Measurements from ENCODE around the gene TOMM34. TPM values are rescaled to one million over a fixed set of nuclear protein-coding genes. Genes with fewer than 3 reads are reported as not detected.

Gene TOMM34
- total RNA-seq, 2 experiments from 2014 or later, result 38.6 to 48.2 TPM

- H3K36me3 ChIP-seq (ENCODE audit: insufficient read depth, low read length), result peaks cover 13% of the 10 kb centered on the region
- no peak for TF ChIP-seq CTCF (conservative IDR thresholded peaks at IDR 0.05; ENCODE audit: low read length)
- no peak for TF ChIP-seq EZH2phosphoT487 (IDR thresholded peaks at IDR 0.05; ENCODE audit: borderline replicate concordance, low read depth, low read length)
- H3K4me1 ChIP-seq (ENCODE audit: insufficient read depth, low read length, poor library complexity, severe bottlenecking), result peaks cover 59% of the 10 kb centered on the region
- no peak overlapping the region for H3K27ac ChIP-seq (ENCODE audit: low read depth, low read length, poor library complexity, severe bottlenecking)
- H3K9me3 ChIP-seq (ENCODE audit: low read length), result no peaks in the 10 kb centered on the region
- H3K79me2 ChIP-seq (ENCODE audit: insufficient read depth, low read depth, low read length), result peaks cover 36% of the 10 kb centered on the region
- H4K20me1 ChIP-seq (ENCODE audit: insufficient read depth, low read length), result peaks cover 5% of the 10 kb centered on the region; the same call in 1 of the 2 replicates
- intact Hi-C loops (cut with micrococcal nuclease; ENCODE audit: unreplicated experiment), result loop anchor here (10.0 kb wide), 1 partner anchor 378 kb away; the partner anchor contains the start of gene PKIG
- no peak overlapping the region for H3K4me3 ChIP-seq (ENCODE audit: low read depth, low read length, poor library complexity, severe bottlenecking)
- ChIA-PET CTCF (ENCODE audit: unreplicated experiment) (no interaction called here), POLR2A (interaction anchor here (0.6 to 1.4 kb wide), 5 partner anchors 12 to 80 kb away, joined by 3 to 4 read pairs (median 3); no protein-coding TSS in a partner anchor)
- no peak overlapping the region for H3K4me2 ChIP-seq (ENCODE audit: low read length)
- no TSS peak for BruUV-seq (replicated peaks)
- no peak for DNase-seq (ENCODE audit: low spot score)
- H2AFZ ChIP-seq (ENCODE audit: low read length), result no peak overlapping the region
- no peaks in the 10 kb centered on the region for H3K9me2 ChIP-seq (ENCODE audit: insufficient read depth, low read length)
These were observed 2.3 kb upstream of the TOMM34 start for GRCh38 chr20:44962483-44962882.

GRCh38 chr20:44961870-44962267 lies 1.7 kb upstream of the TOMM34 start:
- ChIA-PET POLR2A (interaction anchor here (0.6 to 2.4 kb wide), 3 partner anchors 9 to 66 kb away, joined by 3 to 7 read pairs (median 4); no protein-coding TSS in a partner anchor), CTCF (ENCODE audit: unreplicated experiment) (no interaction called here)
- Histone ChIP-seq H3K79me2 (ENCODE audit: insufficient read depth, low read depth, low read length) (peaks cover 36% of the 10 kb centered on the region), H4K20me1 (ENCODE audit: insufficient read depth, low read length) (peaks cover 5% of the 10 kb centered on the region; the same call in 1 of the 2 replicates), H2AFZ (ENCODE audit: low read length) (no peak overlapping the region), H3K27ac (ENCODE audit: low read depth, low read length, poor library complexity, severe bottlenecking) (no peak overlapping the region), H3K4me3 (ENCODE audit: low read depth, low read length, poor library complexity, severe bottlenecking) (no peak overlapping the region), H3K4me1 (ENCODE audit: insufficient read depth, low read length, poor library complexity, severe bottlenecking) (peaks cover 59% of the 10 kb centered on the region), H3K36me3 (ENCODE audit: insufficient read depth, low read length) (peaks cover 19% of the 10 kb centered on the region), H3K9me2 (ENCODE audit: insufficient read depth, low read length) (no peaks in the 10 kb centered on the region), H3K9me3 (ENCODE audit: low read length) (no peaks in the 10 kb centered on the region), H3K4me2 (ENCODE audit: low read length) (no peak overlapping the region)
- no TSS peak for BruUV-seq (replicated peaks)
- TF ChIP-seq EZH2phosphoT487 (IDR thresholded peaks at IDR 0.05; ENCODE audit: borderline replicate concordance, low read depth, low read length) (no peak), CTCF (conservative IDR thresholded peaks at IDR 0.05; ENCODE audit: low read length) (no peak)
- intact Hi-C loops (cut with micrococcal nuclease; ENCODE audit: unreplicated experiment), result loop anchor here (10.0 kb wide), 1 partner anchor 377 kb away; the partner anchor contains the start of gene PKIG
- no peak for DNase-seq (ENCODE audit: low spot score)

All from OCI-LY7 (cell line).